SIG-M5 (cell line): ENCODE results near the gene CUBN.
"Not testable (repeated sequence)": the region's sequence is repeated elsewhere in the genome, so short reads cannot be mapped to it uniquely, and the experiment has no call there.

Experiments used
- DNase-seq: peaks from one replicate; lab custom pipeline; 2025; lab: John Stamatoyannopoulos, UW

CUBN gene

GRCh38 chr10:17141504-17142229 is 12.1 kb upstream of the CUBN start:
- DNase-seq, result no peak

- no peak for DNase-seq
These were observed 10.8 kb upstream of the CUBN start for GRCh38 chr10:17140386-17140761.

DNA sequence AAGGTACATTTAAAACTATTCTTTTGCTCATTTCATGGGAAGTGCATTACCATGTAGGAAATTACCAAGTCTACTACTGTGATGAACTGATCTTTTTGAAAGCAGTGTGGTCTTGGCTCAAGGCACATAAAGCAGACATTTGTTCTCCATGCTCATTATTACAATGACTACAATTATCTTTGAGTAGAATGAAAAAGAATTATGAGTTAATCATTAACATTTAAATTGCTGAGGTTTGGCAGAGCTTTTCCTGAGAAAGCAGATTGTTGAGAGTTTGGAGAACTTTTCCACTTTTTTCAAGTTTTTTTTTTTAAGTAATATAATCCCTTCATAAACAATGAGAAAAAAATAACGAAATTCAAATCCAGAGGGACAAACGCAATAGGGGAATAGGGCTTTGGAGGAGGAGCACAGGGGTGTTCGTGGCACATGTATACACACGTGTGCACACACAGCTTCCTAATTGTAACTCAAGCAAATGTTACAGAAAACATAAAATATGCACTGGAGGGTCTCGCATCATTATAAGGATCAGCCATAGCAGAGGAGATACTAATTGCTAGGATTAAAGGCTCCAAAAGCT is 8.9 kb upstream of the CUBN start:
- DNase-seq, result no peak

DNA sequence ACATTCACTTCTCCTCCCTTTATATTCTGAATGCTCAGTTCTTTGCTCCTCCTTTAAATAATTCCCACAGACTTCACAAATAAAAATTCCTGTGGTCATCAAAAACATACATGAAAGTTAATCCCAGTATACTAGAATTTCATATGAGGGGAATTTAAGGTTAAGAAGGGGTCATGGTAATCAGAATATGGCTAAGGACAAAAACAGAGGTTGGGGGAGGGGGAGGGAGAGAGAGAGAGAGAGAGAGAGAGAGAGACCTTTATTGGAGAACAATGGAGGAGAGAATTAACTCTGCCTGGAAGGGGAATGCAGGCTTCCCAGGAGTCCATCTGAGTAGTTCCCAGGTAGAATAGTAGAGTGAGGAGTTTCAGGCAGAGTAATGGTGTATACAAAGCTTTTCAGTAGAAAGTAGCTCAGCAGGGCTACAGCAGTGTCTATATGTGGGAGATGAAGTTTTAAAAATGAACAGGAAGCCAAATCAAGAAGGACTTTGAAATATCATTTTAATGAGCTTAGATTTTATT is 5.2 kb upstream of the CUBN start:
- DNase-seq, result no peak

- no peak for DNase-seq
These were observed 4.7 kb upstream of the CUBN start for GRCh38 chr10:17134282-17134681.

DNA sequence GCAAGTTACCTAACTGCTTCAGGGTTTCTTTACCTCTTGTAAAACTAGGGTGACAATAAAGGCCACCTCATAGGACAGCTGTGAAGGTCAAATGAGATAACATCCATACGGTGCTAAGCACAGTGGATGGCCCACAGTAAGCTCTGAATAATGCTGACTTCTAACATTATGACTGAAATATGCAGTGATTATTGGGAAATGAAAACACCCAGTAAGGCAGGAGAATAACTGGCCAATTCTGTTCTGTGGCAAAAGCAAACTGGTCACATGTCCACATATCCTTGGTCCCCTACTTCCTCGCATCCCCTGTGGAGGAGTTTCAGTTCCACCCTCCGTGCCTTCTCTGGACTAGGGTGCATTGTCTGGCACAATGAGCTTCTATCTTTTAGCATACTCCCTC is 1.4 kb downstream of the CUBN start:
- no peak for DNase-seq

GRCh38 chr10:17126327-17126726 is 3.3 kb downstream of the CUBN start:
- no peak for DNase-seq

DNA sequence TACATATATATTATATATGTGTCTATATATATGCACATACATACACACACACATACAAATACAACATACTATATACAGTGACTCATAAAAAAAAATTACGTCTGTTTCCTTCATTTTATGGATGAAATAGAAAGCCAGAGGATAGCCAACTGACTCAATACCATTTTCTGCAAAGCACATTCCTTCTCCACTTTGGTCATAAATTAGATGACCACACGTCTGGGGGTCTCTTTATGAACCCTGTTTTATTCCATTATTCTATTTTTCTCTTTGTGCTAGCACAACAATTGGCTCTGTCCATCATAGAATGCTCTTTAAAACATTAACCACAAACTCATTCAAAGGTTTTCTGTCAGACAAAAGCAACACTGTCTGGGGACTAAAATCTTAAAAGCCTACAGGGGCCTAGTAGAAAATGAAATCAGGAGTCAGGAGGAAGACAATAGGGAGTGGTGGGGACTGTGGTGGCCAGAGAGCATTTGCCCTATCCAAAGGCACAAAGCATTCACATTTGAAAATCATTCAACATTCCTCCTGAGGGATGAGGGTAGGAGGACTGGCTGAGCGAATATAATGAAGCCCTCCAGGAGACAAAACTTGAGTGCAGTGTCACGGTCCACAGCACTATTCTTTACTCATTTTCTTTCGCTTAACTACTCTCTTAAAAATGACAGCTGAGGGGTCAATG is 4.3 kb downstream of the CUBN start:
- no peak for DNase-seq

GRCh38 chr10:17123961-17124360 is 5.7 kb downstream of the CUBN start:
- DNase-seq, result no peak

DNA sequence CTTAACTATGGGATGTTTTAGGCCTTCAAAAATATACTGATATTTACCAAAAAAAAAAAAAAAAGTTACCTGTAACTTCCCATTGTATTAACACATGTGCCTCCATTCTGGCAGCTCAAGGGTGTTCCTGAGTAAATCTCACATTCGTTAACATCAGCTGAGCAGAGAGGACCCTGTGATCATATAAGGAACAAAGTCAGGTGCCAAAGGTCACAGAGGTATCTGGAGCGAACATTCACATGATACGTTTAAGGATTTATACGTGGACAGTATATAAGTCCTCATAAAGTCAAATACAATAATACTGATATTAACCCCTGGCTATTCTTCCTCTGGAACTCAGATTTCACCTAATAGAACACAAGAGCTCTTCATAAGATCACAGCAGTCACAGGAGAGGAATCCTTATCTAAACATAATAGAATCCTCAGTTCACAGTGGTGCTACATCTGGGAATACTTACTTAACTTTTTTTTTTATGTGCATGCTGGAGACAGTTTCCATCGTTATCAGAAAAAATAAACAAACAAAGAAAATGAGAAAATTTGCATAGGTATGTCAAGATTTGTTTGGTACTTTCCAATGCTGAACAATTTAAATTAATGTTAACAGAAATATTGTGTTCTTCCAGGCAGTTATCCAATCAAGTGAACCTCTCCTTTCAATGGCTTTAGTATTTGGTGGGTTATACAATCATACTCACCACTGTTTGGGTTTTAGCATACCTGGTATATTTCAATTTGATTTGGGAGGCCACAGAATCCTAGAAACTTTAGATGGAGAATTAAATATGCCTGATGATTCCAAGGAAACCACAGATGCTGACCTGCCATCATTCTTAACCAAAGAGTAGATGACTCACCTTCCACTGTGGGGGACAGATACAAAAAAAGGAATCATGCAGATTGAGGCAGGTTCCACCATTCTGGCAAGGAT is 6.6 kb downstream of the CUBN start:
- DNase-seq, result no peak

DNA sequence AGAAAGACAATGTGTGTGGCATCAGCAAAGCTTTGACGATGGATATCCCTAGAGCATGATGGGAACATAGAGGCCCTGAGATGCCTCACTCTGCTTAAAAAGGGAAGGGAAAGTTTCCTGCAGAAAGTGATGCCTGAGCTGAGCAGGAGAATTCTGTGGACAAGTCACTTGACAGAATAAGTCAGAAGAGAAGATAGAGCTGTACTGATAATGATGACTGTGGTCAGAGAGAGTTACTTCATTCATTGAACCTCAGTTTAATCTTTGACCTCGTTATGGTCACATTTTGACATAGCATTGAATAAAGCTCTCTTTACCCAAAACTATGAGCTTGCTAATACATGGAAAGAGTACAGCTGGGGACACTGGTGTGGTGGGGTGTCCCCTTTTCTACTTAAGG is 7.6 kb downstream of the CUBN start:
- DNase-seq, result no peak

GRCh38 chr10:17120694-17121093 is 8.9 kb downstream of the CUBN start:
- no peak for DNase-seq

- DNase-seq, result no peak
These were observed 9.8 kb downstream of the CUBN start for GRCh38 chr10:17119845-17120244.

GRCh38 chr10:17116193-17116592 is 13.4 kb downstream of the CUBN start:
- no peak for DNase-seq

DNA sequence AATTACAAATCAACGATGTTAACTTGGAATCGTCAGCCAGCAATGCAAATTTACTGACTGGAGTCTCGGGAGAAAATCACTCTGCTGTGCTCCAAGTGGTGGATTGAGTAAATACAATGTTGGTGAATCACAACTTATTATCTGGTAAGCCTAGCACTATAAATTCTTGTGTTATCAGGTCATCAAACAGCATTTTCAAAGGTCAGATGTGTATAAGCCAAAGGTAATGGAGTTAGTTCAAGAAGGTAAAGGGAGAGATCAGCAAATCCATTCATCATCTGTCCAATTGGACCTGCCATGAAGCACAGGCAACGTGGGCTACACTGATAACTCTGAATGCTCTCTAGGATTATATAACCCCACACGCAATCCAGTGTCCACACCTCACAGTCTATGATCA is 13.9 kb downstream of the CUBN start:
- DNase-seq, result no peak

- not testable (repeated sequence) for DNase-seq
These were observed 14.7 kb downstream of the CUBN start for GRCh38 chr10:17114878-17115444.

DNA sequence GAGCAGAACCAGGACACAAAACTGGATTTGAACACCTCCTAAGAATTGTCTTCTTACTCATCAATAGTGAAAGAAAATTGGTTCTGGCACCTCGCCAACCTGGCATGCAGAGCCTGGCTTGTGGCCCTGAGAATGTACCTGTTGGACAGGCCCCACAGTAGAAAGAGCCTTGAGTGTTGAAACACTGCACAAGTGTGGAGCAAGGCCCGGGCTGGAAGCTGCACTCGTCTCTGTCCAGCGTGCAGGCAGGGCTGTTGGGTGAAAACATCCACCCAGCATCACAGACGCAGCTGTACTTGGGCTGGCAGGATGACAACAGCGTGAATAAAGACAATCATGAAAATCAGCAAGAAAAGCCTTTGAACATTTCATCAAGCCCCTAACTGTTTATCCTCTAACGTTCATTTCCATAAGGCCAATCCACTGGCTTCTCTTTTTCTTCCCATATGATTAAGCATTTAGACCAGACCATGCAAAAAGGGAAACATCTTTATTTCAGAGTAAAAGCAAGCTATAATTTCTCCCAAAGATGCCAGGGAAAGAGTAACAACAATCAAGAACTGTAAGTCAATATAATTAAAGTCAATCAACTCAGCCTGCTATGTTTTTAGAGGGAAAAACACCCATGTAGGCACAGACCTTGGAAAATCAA is 15.6 kb downstream of the CUBN start:
- DNase-seq, result no peak

GRCh38 chr10:17113346-17113745 is 16.3 kb downstream of the CUBN start:
- DNase-seq, result no peak

- no peak for DNase-seq
These were observed 17.0 kb downstream of the CUBN start for GRCh38 chr10:17112566-17112965.

GRCh38 chr10:17109475-17110207 is 20.0 kb downstream of the CUBN start:
- DNase-seq, result no peak

GRCh38 chr10:17109046-17109445 is 20.6 kb downstream of the CUBN start:
- no peak for DNase-seq
